NCI-H510A (cell line): ENCODE results near the gene TRIM17.

Experiments
- DNase-seq: peaks from one replicate; lab custom pipeline; 2025; lab: John Stamatoyannopoulos, UW

TRIM17 gene, protein sequence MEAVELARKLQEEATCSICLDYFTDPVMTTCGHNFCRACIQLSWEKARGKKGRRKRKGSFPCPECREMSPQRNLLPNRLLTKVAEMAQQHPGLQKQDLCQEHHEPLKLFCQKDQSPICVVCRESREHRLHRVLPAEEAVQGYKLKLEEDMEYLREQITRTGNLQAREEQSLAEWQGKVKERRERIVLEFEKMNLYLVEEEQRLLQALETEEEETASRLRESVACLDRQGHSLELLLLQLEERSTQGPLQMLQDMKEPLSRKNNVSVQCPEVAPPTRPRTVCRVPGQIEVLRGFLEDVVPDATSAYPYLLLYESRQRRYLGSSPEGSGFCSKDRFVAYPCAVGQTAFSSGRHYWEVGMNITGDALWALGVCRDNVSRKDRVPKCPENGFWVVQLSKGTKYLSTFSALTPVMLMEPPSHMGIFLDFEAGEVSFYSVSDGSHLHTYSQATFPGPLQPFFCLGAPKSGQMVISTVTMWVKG

DNA sequence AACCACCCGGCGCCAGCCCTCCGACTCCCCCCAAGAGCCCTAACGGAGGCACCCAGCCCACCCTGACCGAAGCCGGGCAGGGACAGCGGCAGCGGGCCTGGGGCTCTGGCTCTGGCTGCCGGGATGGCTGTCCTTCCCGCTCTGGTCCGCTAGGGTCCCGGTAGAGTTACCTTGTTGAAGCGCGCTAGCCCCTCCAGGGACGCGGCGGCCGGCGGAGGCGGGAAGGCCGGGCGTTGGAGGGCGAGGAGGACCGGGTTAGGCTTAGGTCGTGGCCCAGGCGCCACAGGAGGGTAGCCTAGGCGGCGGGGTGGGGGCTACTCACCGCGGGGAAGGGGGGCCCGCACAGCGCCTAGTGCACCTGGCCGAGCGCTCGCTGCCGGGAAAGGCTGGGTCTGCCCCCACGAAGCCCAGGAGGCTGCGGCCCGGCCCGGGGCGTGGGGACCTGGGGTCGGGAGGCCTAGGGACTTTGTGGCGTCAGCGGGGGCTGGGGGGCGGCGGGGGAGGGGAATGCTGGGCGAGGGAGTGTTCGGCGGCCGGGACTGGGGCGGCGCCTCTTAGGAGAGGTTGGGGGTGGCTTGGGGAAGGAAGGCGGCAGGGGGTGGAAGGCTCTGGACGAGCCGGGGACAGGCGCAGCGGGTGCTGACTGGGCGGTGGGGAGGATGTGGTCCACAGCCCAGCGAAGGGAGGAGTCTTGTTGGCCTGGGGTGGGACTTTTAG, at the start of gene TRIM17:
TSS of gene TRIM17 (minus strand) at position 645 of the 717 bp plus-strand sequence. CDS start 1,789 bp downstream, outside the sequence.
- DNase-seq: no peak

DNA sequence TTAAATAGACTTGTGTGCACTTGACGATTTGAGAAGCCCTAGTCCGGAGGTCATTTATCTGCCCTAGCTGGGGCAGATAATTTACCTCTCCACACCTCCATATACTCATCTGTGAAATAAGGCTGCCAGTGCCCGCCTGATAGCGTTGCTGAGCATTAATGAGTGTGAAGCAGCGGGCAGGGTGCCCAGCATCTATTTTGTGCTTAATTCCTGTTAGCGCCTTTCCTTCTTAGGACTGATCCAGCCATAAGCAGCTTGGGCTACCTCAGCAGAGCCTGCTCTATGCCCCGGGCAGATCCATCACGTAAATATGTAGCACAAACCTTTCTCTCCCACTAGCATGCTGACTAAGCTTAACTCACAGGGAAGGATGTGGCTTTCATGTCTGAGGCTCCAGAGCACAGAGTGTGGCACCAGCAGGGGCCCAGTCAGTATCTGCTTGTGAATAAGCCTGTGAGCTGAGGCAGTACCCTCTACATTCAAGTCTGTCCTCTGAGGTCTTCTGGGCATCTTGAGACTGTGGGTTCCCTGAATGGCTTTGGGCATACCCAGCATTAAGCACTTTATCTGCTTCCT, 49.0 kb upstream of the TRIM17 start:
- DNase-seq: no peak

DNA sequence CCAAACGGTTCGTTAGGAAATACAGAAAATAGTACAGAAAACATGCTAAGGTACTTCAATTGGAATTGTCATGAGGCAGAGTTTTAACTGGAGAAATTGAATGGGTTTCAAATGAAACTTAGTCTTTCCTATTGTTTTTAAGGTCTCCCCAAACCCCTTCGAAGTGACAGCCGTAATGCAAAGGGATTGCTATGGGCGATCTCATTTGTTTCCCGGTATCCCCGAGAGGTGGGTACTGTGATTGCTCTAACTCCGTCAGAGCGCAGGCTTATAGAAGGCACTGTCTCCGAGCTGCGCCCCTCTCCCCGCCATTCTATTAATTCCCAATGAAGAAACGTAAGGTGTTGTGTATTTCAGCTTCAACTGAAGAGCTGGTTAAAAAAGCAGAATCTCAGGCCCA, 48.5 kb upstream of the TRIM17 start:
- DNase-seq: no peak

DNA sequence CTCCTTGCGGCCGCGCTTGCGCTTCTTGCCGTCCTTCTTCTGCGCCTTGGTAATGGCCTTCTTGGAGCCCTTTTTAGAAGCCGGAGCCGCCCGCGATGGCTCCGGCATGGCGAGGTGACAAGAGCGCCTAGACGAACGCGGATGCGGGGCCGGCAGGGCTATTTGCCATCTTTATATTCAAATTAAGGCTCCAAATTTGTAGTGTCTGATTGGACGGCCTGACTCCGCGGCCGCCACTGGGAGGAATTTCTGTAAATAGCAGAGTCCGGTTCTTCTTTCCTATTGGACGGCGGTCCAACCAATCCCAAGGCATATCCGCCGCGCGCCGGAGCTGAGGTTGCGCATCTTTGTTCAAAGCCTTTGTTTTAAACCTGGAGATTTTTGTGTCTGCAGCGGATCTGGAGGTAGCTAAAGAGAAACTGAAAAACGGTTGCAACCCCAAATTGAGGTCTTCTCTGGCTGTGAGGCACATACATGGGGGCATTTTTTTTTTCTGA, 47.9 kb upstream of the TRIM17 start:
- peak; percentile 56 for DNase-seq

DNA sequence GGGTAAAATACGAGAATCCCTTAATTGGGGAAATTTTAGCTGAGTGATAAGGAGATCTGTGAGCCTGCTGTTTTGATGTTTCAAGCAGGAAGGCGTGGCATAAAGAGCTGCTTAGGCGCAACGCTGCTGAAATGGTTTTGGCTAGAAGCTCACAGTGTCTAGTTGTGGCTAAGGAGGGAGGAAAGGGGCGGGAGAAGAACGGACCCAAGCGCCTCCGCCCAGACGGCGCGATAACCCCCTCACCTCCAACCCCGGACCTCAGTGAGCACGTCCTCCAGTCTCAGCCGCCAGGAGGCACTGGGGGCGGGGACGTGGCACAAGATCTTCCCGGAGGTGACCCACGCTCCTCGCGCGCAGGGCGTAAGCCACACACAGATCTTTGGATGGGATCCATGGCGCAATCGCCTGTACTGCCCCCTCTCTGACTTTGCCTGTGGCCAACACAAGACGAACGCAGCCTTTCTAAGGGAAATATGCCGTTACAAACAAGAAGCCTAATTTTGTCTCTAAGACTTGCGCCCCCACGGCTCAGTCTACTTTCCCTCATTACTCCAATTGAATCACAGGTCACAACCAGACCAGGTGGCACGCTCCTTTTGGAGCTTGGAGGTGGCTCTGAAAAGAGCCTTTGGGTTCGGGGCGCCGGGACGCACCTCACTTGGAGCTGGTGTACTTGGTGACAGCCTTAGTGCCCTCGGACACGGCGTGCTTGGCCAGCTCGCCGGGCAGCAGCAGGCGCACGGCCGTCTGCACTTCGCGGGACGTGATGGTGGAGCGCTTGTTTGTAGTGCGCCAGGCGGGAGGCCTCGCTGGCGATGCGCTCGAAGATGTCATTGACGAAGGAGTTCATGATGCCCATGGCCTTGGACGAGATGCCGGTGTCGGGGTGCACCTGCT, 47.1 kb upstream of the TRIM17 start:
- DNase-seq: peak; percentile 25

DNA sequence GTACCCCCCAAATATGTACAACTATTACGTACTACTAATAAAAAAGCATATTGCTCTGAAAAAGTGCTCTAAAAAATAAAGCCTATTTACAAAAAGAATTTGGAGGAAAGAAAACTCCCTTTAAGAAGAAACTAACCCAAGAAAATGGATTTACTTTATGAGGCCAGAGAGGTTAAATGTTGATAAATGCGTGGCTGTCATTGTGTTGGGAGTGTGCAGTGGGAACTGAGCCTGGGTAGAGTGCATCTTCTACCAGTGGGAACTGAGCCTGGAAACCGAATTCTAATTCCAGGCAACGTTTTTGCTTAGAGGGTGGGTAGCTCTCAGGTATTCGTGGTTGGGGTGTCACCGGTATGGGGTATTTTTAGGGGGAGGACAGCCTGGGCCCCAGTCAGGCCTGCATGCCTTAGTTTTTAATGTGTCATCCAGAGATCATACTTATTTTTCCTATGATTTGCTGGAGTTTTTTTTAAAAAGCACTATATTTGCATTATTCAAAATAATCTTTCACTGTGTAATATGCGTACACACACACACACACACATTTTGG, 46.4 kb upstream of the TRIM17 start:
- no peak for DNase-seq

DNA sequence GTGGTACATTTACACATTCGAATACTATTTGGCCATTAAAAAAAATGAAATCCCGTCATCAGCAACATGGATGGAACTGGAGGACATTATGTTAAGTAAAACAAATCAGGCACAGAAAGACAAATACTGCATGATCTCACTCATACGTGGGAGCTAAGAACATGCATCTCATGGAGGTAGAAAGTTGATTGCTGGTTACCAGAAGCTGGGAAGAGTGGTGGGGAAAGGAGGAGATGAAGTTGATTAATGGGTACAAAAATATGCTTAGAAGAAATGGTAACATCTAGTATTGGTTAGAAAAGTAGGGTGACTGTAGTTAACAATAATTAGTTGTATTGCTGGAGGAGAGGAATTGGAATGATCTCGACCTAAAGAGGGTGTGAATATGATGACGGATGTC, 45.9 kb upstream of the TRIM17 start:
- DNase-seq: no peak

DNA sequence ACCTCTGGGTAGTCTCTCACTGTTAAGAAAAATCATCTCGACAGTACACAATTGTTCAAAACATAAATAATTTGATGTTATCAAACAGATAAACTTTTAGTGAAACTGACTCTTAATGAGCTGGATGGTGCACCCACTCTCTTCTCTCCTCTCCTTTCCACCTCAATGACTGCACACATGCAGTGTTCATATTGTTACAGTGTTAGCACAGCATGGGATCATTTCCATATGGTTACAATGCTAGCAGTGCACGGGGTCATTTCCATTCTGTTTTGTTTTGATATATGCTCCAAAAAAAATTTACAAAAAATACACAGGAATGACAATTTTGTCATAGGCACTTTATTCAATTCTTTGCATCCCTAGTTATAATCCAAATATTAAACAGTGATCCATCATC, 44.2 kb upstream of the TRIM17 start:
- no peak for DNase-seq

DNA sequence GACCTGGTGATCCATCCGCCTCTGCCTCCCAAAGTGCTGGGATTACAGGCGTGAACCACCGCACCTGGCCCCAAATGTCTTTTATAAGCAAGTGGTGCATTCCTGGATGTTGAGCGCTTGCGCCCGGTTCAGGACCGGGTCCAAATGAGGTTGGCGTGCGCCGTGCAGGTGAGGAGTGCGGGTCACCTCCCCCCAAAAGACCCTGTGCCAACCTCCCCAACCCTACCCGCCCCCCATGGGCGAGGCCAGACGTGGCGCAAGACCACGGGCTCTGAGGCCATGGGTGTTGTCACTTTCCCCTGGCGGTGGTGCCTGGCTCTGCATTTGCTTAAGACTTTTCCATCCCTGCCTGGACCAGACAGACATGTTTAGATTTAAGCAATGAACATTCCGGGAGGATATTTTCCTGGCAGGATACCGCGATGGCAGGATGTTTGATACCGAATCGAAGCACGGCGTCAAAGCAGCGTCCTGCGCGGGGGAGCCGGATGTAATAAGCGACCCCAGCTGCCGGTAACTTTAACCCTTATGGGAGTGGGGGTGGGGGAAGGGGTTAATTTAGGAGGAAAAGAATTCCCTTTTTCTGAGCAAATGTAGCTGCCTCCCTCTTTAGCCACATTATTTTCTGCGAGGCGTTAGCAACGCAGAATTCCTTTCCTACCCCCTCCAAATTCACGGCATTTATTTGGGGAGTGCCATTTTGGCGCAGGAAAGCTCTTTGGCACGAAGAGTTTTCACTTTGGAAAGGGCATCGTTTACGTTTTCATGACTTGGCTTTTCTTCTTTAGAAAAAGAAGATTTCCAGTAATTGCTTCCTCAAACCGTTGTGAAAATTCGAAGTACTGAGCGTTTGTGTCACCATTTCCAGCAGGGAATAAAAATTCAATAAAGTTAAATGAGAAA, 42.7 kb upstream of the TRIM17 start:
- DNase-seq: peak; percentile 48

DNA sequence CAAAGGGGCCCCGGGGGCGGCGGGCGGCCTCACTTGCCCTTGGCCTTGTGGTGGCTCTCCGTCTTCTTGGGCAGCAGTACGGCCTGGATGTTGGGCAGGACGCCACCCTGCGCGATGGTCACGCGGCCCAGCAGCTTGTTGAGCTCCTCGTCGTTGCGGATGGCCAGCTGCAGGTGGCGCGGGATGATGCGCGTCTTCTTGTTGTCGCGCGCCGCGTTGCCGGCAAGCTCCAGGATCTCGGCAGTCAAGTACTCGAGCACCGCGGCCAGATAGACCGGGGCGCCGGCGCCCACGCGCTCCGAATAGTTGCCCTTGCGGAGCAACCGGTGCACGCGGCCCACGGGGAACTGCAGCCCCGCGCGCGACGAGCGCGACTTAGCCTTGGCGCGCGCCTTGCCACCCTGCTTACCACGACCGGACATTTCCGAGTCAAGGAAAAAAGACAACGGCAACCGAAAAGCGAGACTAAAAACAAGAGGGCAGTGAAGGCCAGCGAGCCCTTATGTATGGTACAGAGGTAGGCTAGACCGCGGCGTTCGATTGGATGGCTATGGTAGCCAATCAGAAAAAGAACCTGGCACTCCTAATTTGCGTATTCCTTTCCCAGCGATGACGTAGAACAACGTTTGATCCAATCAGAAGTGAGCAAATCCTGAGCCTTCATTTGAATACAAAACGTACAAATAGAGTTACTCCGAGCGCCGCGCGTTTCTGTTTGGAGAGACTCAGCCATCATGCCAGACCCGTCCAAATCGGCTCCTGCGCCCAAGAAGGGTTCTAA, 40.9 kb upstream of the TRIM17 start:
- DNase-seq: peak; percentile 90

DNA sequence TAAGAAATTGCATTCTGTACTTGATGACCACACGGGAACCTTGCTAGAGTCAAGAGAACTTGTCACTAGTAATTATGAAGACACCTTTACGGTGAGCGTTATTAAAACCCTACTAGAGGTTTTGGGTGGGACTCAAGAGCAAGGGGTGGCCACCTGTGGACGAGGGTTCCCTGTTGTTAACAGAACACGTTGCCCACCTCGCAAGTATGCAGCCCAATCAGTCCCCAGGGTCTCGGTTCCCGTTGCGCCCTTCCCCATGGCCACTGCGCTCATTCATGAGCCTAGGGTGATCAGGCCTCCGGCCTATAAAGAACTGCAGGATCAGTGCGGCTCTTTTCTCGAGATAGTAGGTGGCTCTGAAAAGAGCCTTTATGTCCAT, 40.3 kb upstream of the TRIM17 start:
- DNase-seq: no peak

DNA sequence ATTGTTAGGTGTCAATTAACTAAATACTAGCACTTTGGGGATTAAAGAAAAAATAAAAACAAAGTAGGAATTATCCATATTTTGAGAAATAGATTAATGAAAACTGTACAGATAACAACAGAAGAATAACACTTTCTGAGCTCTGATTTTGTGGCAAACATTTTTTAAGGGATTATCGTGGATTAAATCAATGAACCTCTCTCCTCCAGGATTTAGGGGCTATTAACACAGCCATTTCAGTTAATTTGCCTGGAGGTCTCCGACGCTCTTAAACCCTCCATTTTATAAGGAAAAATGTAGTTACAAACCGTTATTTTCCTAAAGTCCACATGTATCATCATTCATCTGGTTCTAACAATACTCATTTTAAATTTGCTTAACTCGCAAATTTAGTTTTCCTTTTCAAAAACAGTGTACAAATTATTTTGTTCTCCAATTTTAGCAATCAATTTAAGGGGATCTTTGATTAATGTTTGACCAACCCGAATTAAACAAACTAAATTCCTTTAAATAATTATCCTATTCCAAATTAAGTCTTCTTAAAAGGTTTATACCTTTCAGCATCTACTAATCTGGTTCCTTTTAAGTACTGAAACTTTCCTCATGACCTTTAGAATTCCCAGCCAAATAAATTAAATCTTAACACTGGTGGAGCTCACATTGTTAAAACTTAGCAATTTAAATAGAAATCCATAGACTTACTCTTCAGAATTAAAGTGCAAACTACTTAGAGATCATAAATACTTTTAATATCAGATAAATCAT, 39.8 kb upstream of the TRIM17 start:
- DNase-seq: no peak

DNA sequence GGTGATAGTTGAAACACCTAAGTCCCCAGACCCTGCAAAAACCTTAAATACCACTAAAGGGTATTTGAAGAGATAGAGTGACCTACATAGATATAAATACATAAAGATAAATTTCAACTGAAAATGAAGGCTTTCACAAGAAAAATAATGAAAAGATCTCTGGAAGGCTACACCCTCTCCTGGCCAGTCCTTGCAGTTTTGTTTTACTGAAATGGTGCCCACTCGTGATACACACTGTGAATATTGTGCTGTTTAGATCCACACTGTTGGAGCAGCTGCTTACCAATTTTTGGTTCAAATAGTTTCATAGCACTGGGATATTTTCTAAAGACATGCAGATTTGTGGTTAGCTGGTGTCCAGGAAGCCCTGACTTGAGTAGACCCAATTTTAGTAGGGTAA, 39.1 kb upstream of the TRIM17 start:
- no peak for DNase-seq

DNA sequence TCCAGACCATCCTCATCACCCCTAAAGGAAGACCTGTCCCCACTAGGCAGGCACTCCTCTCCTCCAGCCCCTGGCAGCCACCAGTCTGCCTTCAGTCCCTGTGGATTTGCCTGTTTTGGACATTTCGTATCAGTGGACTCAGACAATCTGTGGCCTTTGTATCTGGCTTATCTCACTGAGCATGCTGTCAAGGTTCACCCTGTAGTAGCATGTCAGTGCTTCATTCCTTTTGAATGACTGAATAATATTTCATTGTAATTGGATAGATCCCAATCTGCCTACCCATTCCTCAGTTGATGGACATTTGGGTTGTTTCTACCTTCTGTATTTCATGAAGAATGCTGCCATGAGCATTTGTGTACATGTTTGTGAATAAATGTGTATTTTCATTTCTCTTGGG, 37.6 kb upstream of the TRIM17 start:
- no peak for DNase-seq

DNA sequence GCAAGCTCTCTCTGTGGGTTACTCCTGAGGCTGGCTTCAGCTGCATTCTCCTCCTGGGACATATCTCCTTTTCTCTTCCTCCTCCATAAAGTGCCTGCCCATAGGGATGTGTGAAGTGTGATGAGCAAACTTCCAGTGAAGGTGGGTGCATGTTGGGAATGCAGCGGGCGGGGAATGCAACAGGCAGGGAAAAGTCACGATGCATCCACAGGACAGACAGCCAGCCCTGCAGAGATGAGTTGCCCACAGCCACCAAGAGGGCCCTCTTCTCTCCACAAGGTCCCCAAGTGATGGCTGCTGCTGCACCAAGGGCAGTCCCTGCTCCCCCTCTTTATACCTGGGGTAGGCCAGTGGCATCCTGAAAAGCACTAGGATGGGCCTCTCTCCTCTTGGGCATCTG, 37.0 kb upstream of the TRIM17 start:
- DNase-seq: no peak

DNA sequence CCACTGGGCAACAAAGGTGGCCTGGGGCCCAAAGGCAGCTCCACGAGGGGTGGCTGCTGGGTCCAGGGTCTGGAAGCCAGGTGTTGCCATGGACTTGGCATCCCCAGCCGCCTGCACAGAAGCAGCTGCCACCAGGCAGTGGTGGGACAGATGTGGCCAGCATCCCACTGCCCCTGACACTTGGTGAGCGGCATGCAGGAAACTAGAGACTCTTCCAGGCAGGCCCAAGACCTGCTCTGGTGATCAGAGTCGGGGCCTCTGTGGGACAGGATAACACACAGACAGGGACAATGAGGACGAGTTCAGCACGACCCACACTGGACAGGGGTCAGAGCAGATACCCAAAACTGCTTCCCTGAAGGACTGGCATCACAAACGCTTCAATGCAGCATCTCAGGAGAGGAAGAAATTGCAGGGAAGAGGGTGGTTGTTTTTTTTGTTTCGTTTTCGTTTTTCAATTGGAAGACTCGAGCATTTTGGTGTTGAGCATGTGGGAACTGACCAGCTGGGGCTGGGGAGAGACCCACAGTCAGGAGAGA, 36.4 kb upstream of the TRIM17 start:
- DNase-seq: no peak

DNA sequence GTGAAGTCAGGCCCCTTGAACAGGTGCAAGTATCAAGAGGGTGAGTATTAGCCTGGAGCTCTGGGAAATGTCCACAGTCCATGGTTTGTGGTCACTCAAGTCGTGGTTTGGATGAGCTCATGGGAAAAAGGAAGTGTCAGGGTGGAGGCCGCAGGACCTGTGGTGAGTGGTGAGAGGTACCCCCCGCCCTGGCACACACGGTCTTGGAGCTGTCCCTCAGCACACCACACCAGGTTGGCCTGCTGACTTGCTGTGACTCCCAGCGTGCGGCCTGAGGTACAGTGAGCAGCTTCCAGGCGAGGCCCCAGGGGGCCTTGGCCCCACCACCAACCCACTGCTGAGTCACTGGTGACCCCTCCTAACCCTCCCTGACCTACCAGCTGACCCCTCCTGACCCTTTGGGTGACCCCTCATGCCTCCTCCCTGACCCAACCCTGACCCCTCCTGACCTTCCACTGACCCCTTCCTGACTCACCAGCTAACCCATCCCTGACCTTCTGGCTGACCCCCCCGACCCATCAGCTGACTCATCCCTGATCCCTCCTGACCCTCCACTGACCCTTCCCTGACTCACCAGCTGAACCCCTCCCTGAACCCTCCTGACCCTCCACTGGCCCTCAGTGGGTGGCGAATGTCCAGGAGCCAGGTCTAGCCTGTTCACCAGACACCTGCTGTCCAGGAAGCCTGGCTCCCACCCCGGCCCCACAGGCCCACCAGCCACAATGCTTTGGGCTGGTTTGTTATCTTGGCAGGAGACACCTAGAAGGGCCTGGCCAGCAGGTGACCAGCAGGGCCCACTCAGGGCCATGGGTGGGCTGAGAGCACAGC, 35.7 kb upstream of the TRIM17 start:
- DNase-seq: no peak

DNA sequence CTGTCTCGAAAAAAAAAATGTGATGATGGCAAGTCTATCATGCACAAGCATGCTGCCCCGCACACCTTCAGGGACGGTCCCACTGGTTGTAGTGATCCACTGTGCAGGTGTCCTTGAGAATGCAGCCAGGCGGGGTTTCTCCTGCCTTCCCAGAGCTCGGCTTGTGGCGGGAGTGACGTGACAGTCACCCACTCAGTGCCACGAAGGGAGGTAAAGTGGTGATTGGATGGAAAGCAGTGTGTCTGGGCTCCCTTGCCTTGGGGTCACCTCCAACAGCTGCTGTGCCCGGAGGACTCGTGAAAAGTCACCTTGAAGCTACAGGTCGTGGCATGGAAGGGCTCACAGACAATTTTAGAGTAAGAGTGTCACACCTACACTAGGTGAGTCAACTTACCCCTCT, 33.5 kb upstream of the TRIM17 start:
- DNase-seq: no peak
